Natural killer cell (primary cell): ENCODE results near the gene ACOX3. TPM values are rescaled to one million over a fixed set of nuclear protein-coding genes. Genes with fewer than 3 reads are reported as not detected.

ENCODE experiments used
- ATAC-seq, 3 donors: fragments of 150-1000 bp in 2 of 3; fragments of 200-7000 bp in 1 of 3; cut with Tn5 transposase; 1 replicate in 1 of 3; 2 replicates in 2 of 3; pipeline ENCODE4 v1.10.0; 2021; ENCODE audit warnings: mild to moderate bottlenecking in 2 of 3, moderate library complexity in 2 of 3
- DNase-seq, 2 donors: peaks; one replicate each; pipeline versions ENCODE4 v3.0.0 to v3.0.0-alpha.2; 2013 to 2021; ENCODE audit warnings: mixed read lengths in 1 of 2
- H3K27ac ChIP-seq: one replicate; pipeline ENCODE4 v1.5.1; 2013; ENCODE audit warnings: mild to moderate bottlenecking, low read length
- H3K27me3 ChIP-seq: one replicate; pipeline ENCODE4 v1.6.1; 2013; ENCODE audit warnings: low read length; ENCODE audit not compliant: control insufficient read depth, insufficient read depth
- H3K36me3 ChIP-seq: one replicate; pipeline ENCODE4 v1.6.1; 2013; ENCODE audit warnings: low read length; ENCODE audit not compliant: control insufficient read depth, insufficient read depth
- H3K4me1 ChIP-seq: one replicate; pipeline ENCODE4 v1.6.1; 2013; ENCODE audit warnings: low read length; ENCODE audit not compliant: control insufficient read depth, insufficient read depth
- H3K4me3 ChIP-seq: one replicate; pipeline ENCODE4 v1.5.1; 2013; ENCODE audit warnings: low read length
- H3K9me3 ChIP-seq: one replicate; pipeline ENCODE4 v1.6.1; 2013; ENCODE audit warnings: low read length; ENCODE audit not compliant: control insufficient read depth, insufficient read depth
- H3K27ac Mint-ChIP-seq, 2 donors: one replicate each; pipeline ENCODE4 v1.8.0; 2022; ENCODE audit warnings: mild to moderate bottlenecking in 2 of 2, mixed read lengths in 2 of 2, moderate library complexity in 1 of 2
- H3K27me3 Mint-ChIP-seq, 2 donors: one replicate each; pipeline ENCODE4 v1.8.0; 2022; ENCODE audit warnings: low read depth in 2 of 2, mixed read lengths in 2 of 2
- H3K36me3 Mint-ChIP-seq: one replicate; pipeline ENCODE4 v1.8.0; 2022; ENCODE audit warnings: mixed read lengths
- H3K4me1 Mint-ChIP-seq, 2 donors: one replicate each; pipeline ENCODE4 v1.8.0; 2022; ENCODE audit warnings: mixed read lengths in 2 of 2
- H3K4me3 Mint-ChIP-seq: one replicate; pipeline ENCODE4 v1.8.0; 2022; ENCODE audit warnings: mild to moderate bottlenecking, moderate library complexity, mixed read lengths
- H3K9me3 Mint-ChIP-seq, 2 donors: one replicate each; pipeline ENCODE4 v1.8.0; 2022; ENCODE audit warnings: mixed read lengths in 2 of 2
- CTCF ChIP-seq: fragments of 200-600 bp; IDR thresholded peaks from one replicate; pipeline ENCODE4 v1.8.0; 2022; ENCODE audit warnings: antibody characterized with exemption
- WGBS: methylation state at CpG from one replicate; pipeline ENCODE4 v1.1.7; 2013; ENCODE audit warnings: missing lambda C conversion rate; ENCODE audit not compliant: insufficient coverage; 5-methylcytosine and 5-hydroxymethylcytosine counted together
- intact Hi-C: fragments of 100-400 bp; cut with micrococcal nuclease; formaldehyde crosslinking; loops from one replicate; pipeline ENCODE4 v1.14.2; 2022
- total RNA-seq, 4 donors: library from RNA; stranded (reverse); fragments of 120-200 nt in 1 of 4; gene quantifications; one replicate each; pipeline versions ENCODE4 v1.2.3 to v1.2.4, GENCODE V29; 2013 to 2022

ACOX3 gene
- total RNA-seq, 3 donors from 2014 or later (not counting 1 experiment from before 2014, with no cell fraction given) = 12.4 to 18.3 (median 15.4) TPM

- H3K9me3 Mint-ChIP-seq = no peaks in the 10 kb centered on the region
Observed at GRCh38 chr4:8328866-8329559, 111.5 kb downstream of the ACOX3 start.

GRCh38 chr4:8328456-8328855 lies 112.1 kb downstream of the ACOX3 start:
- Mint-ChIP-seq H3K36me3 (no peaks in the 10 kb centered on the region), H3K27ac (no peak overlapping the region), H3K4me3 (no peak overlapping the region), H3K9me3 (no peaks in the 10 kb centered on the region), H3K4me1 (no peaks in the 10 kb centered on the region), H3K27me3 (no peaks in the 10 kb centered on the region)
- 70% methylated on average over 3 of the region's 3 CpGs for WGBS
- Histone ChIP-seq H3K4me1 (no peaks in the 10 kb centered on the region), H3K9me3 (no peaks in the 10 kb centered on the region), H3K36me3 (no peaks in the 10 kb centered on the region), H3K27me3 (no peaks in the 10 kb centered on the region), H3K27ac (no peak overlapping the region), H3K4me3 (no peak overlapping the region)
- no peak for DNase-seq
- no peak for ATAC-seq
- intact Hi-C loops = no loop called here
- TF ChIP-seq CTCF = no peak

More at GRCh38 chr4:8328866-8329559, 111.5 kb downstream of the ACOX3 start:
- Mint-ChIP-seq H3K4me3 (no peak overlapping the region), H3K4me1 (no peaks in the 10 kb centered on the region), H3K27me3 (no peaks in the 10 kb centered on the region), H3K27ac (no peak overlapping the region), H3K36me3 (no peaks in the 10 kb centered on the region)
- intact Hi-C loops = no loop called here
- Histone ChIP-seq H3K36me3 (no peaks in the 10 kb centered on the region), H3K27me3 (no peaks in the 10 kb centered on the region), H3K4me3 (no peak overlapping the region), H3K9me3 (no peaks in the 10 kb centered on the region), H3K27ac (no peak overlapping the region), H3K4me1 (no peaks in the 10 kb centered on the region)
- ATAC-seq = no peak
- TF ChIP-seq CTCF = no peak
- no peak for DNase-seq
- 76% methylated on average over 13 of the region's 13 CpGs for WGBS

- Mint-ChIP-seq H3K9me3 (no peaks in the 10 kb centered on the region), H3K27me3 (no peaks in the 10 kb centered on the region), H3K27ac (no peak overlapping the region), H3K4me3 (no peak overlapping the region), H3K36me3 (no peaks in the 10 kb centered on the region), H3K4me1 (no peaks in the 10 kb centered on the region)
- Histone ChIP-seq H3K4me1 (no peaks in the 10 kb centered on the region), H3K9me3 (no peaks in the 10 kb centered on the region), H3K36me3 (no peaks in the 10 kb centered on the region), H3K4me3 (no peak overlapping the region), H3K27ac (no peak overlapping the region), H3K27me3 (no peaks in the 10 kb centered on the region)
- no peak for DNase-seq
- TF ChIP-seq CTCF = no peak
- ATAC-seq = no peak
- intact Hi-C loops = no loop called here
Observed at GRCh38 chr4:8326206-8326605, 114.3 kb downstream of the ACOX3 start.
